Muscle layer of colon (tissue), 2 donors: ENCODE data around the gene CHD2.

Source experiments
- H3K27ac ChIP-seq: one replicate; pipeline ENCODE4 v1.7.0; 2013; ENCODE audit warnings: low read depth, mild to moderate bottlenecking, low read length, moderate library complexity
- H3K27me3 ChIP-seq, 2 donors: one replicate each; pipeline ENCODE4 v1.7.0; 2013; ENCODE audit warnings: low read length in 2 of 2, mild to moderate bottlenecking in 2 of 2; ENCODE audit not compliant: insufficient read depth in 2 of 2, control insufficient read depth in 1 of 2
- H3K36me3 ChIP-seq: one replicate; pipeline ENCODE4 v1.7.0; 2013; ENCODE audit warnings: mild to moderate bottlenecking, low read length; ENCODE audit not compliant: insufficient read depth
- H3K4me1 ChIP-seq: one replicate; pipeline ENCODE4 v1.7.0; 2013; ENCODE audit warnings: mild to moderate bottlenecking, low read length; ENCODE audit not compliant: insufficient read depth
- H3K4me3 ChIP-seq, 2 donors: one replicate each; pipeline ENCODE4 v1.7.0; 2013; ENCODE audit warnings: low read length in 2 of 2, low read depth in 1 of 2, mild to moderate bottlenecking in 1 of 2, moderate library complexity in 1 of 2
- H3K9ac ChIP-seq: one replicate; pipeline ENCODE4 v1.7.0; 2013; ENCODE audit warnings: low read length
- H3K9me3 ChIP-seq: one replicate; pipeline ENCODE4 v1.7.0; 2013; ENCODE audit warnings: mild to moderate bottlenecking, low read length
- donor health status: abdominal sarcoma.
- donor health status: Adenocarcinoma of cecum.

Gene CHD2

GRCh38 chr15:92952458-92952850 lies 52.3 kb downstream of the CHD2 start:
- Histone ChIP-seq H3K27me3 (no peaks in the 10 kb centered on the region), H3K4me3 (no peak overlapping the region), H3K27ac (no peak overlapping the region), H3K36me3 (peaks cover 81% of the 10 kb centered on the region), H3K4me1 (no peaks in the 10 kb centered on the region), H3K9me3 (peaks cover 20% of the 10 kb centered on the region), H3K9ac (no peak overlapping the region)

GRCh38 chr15:92953566-92953965 lies 53.4 kb downstream of the CHD2 start:
- H3K9ac ChIP-seq: no peak overlapping the region
- no peak overlapping the region for H3K27ac ChIP-seq
- no peaks in the 10 kb centered on the region for H3K4me1 ChIP-seq
- peaks cover 20% of the 10 kb centered on the region for H3K9me3 ChIP-seq
- H3K36me3 ChIP-seq: peaks cover 77% of the 10 kb centered on the region
- H3K4me3 ChIP-seq: no peak overlapping the region
- no peaks in the 10 kb centered on the region for H3K27me3 ChIP-seq

- Histone ChIP-seq H3K9ac (no peak overlapping the region), H3K9me3 (peaks cover 16% of the 10 kb centered on the region), H3K36me3 (peaks cover 72% of the 10 kb centered on the region), H3K27ac (no peak overlapping the region), H3K4me1 (peaks cover 2% of the 10 kb centered on the region), H3K27me3 (no peaks in the 10 kb centered on the region), H3K4me3 (no peak overlapping the region)
These were observed 53.9 kb downstream of the CHD2 start for GRCh38 chr15:92954002-92954401.

- Histone ChIP-seq H3K36me3 (peaks cover 67% of the 10 kb centered on the region), H3K4me3 (no peak overlapping the region), H3K27ac (no peak overlapping the region), H3K9ac (no peak overlapping the region), H3K4me1 (peaks cover 5% of the 10 kb centered on the region), H3K9me3 (peaks cover 10% of the 10 kb centered on the region), H3K27me3 (no peaks in the 10 kb centered on the region)
These were observed 54.5 kb downstream of the CHD2 start for GRCh38 chr15:92954578-92954977.

GRCh38 chr15:92955706-92956105 lies 55.6 kb downstream of the CHD2 start:
- no peak overlapping the region for H3K4me3 ChIP-seq
- no peaks in the 10 kb centered on the region for H3K9me3 ChIP-seq
- peaks cover 5% of the 10 kb centered on the region for H3K4me1 ChIP-seq
- H3K36me3 ChIP-seq: peaks cover 56% of the 10 kb centered on the region
- no peak overlapping the region for H3K27ac ChIP-seq
- no peaks in the 10 kb centered on the region for H3K27me3 ChIP-seq
- H3K9ac ChIP-seq: no peak overlapping the region

- H3K4me3 ChIP-seq: no peak overlapping the region
- no peaks in the 10 kb centered on the region for H3K27me3 ChIP-seq
- H3K9ac ChIP-seq: no peak overlapping the region
- H3K4me1 ChIP-seq: peaks cover 5% of the 10 kb centered on the region
- H3K36me3 ChIP-seq: peaks cover 48% of the 10 kb centered on the region
- H3K27ac ChIP-seq: no peak overlapping the region
- no peaks in the 10 kb centered on the region for H3K9me3 ChIP-seq
These were observed 58.0 kb downstream of the CHD2 start for GRCh38 chr15:92958105-92958504.

GRCh38 chr15:92959219-92959618 lies 59.1 kb downstream of the CHD2 start:
- no peaks in the 10 kb centered on the region for H3K9me3 ChIP-seq
- H3K4me1 ChIP-seq: peaks cover 5% of the 10 kb centered on the region
- no peak overlapping the region for H3K4me3 ChIP-seq
- no peaks in the 10 kb centered on the region for H3K27me3 ChIP-seq
- H3K9ac ChIP-seq: no peak overlapping the region
- peaks cover 47% of the 10 kb centered on the region for H3K36me3 ChIP-seq
- no peak overlapping the region for H3K27ac ChIP-seq

- Histone ChIP-seq H3K4me1 (peaks cover 5% of the 10 kb centered on the region), H3K27me3 (no peaks in the 10 kb centered on the region), H3K36me3 (peaks cover 34% of the 10 kb centered on the region), H3K9ac (no peak overlapping the region), H3K27ac (no peak overlapping the region), H3K4me3 (no peak overlapping the region), H3K9me3 (no peaks in the 10 kb centered on the region)
These were observed 61.0 kb downstream of the CHD2 start for GRCh38 chr15:92960996-92961681.

GRCh38 chr15:92962914-92963313 lies 62.8 kb downstream of the CHD2 start:
- Histone ChIP-seq H3K4me1 (peaks cover 5% of the 10 kb centered on the region), H3K27ac (no peak overlapping the region), H3K9ac (no peak overlapping the region), H3K36me3 (peaks cover 23% of the 10 kb centered on the region), H3K9me3 (no peaks in the 10 kb centered on the region), H3K4me3 (no peak overlapping the region), H3K27me3 (no peaks in the 10 kb centered on the region)

GRCh38 chr15:92963794-92964193 lies 63.7 kb downstream of the CHD2 start:
- no peak overlapping the region for H3K9ac ChIP-seq
- H3K4me1 ChIP-seq: peaks cover 10% of the 10 kb centered on the region
- H3K9me3 ChIP-seq: no peaks in the 10 kb centered on the region
- H3K36me3 ChIP-seq: peaks cover 19% of the 10 kb centered on the region
- H3K27me3 ChIP-seq: no peaks in the 10 kb centered on the region
- no peak overlapping the region for H3K27ac ChIP-seq
- H3K4me3 ChIP-seq: no peak overlapping the region

- peak overlapping the region; percentile 16 for H3K27ac ChIP-seq
- peaks cover 19% of the 10 kb centered on the region for H3K4me1 ChIP-seq
- H3K9me3 ChIP-seq: no peaks in the 10 kb centered on the region
- no peak overlapping the region for H3K9ac ChIP-seq
- no peaks in the 10 kb centered on the region for H3K27me3 ChIP-seq
- H3K36me3 ChIP-seq: peaks cover 35% of the 10 kb centered on the region
- no peak overlapping the region for H3K4me3 ChIP-seq
These were observed 69.0 kb downstream of the CHD2 start for GRCh38 chr15:92968926-92969651.

- H3K9ac ChIP-seq: no peak overlapping the region
These were observed 70.5 kb downstream of the CHD2 start for GRCh38 chr15:92970656-92971055.

More at GRCh38 chr15:92970656-92971055, 70.5 kb downstream of the CHD2 start:
- H3K36me3 ChIP-seq: peaks cover 44% of the 10 kb centered on the region
- H3K4me1 ChIP-seq: peaks cover 23% of the 10 kb centered on the region
- H3K27ac ChIP-seq: no peak overlapping the region
- H3K9me3 ChIP-seq: no peaks in the 10 kb centered on the region
- no peaks in the 10 kb centered on the region for H3K27me3 ChIP-seq
- no peak overlapping the region for H3K4me3 ChIP-seq
